GM21515 (cell line): ENCODE measurements around the gene GPRIN3.

Source experiments
- ATAC-seq: cut with Tn5 transposase; IDR thresholded peaks from one replicate; pipeline ENCODE4 v1.9.1; 2021; ENCODE audit not compliant: unreplicated experiment

The GPRIN3 gene

GRCh38 chr4:89307446-89308160 lies at the start of gene GPRIN3:
TSS of gene GPRIN3 (minus strand) at chr4:89307800. CDS start at chr4:89250110, 57,690 bp downstream.
- no peak for ATAC-seq

- no peak for ATAC-seq
Measured at GRCh38 chr4:89357340-89357739, 49.7 kb upstream of the GPRIN3 start.

- ATAC-seq = no peak
Measured at GRCh38 chr4:89356086-89356485, 48.5 kb upstream of the GPRIN3 start.

- ATAC-seq = no peak
Measured at GRCh38 chr4:89353514-89353913, 45.9 kb upstream of the GPRIN3 start.

- ATAC-seq = no peak
Measured at GRCh38 chr4:89352541-89352940, 44.9 kb upstream of the GPRIN3 start.

- no peak for ATAC-seq
Measured at GRCh38 chr4:89351201-89351600, 43.6 kb upstream of the GPRIN3 start.

- no peak for ATAC-seq
Measured at GRCh38 chr4:89347363-89348025, 39.9 kb upstream of the GPRIN3 start.

- ATAC-seq = no peak
Measured at GRCh38 chr4:89344571-89344970, 37.0 kb upstream of the GPRIN3 start.

- ATAC-seq = no peak
Measured at GRCh38 chr4:89338206-89338605, 30.6 kb upstream of the GPRIN3 start.

GRCh38 chr4:89337681-89338080 lies 30.1 kb upstream of the GPRIN3 start:
- no peak for ATAC-seq

GRCh38 chr4:89336818-89337420 lies 29.3 kb upstream of the GPRIN3 start:
- ATAC-seq = no peak

- ATAC-seq = no peak
Measured at GRCh38 chr4:89334830-89335229, 27.2 kb upstream of the GPRIN3 start.

- no peak for ATAC-seq
Measured at GRCh38 chr4:89334311-89334710, 26.7 kb upstream of the GPRIN3 start.

- no peak for ATAC-seq
Measured at GRCh38 chr4:89331686-89332544, 24.3 kb upstream of the GPRIN3 start.

GRCh38 chr4:89331197-89331596 lies 23.6 kb upstream of the GPRIN3 start:
- ATAC-seq = no peak

- no peak for ATAC-seq
Measured at GRCh38 chr4:89329280-89329679, 21.7 kb upstream of the GPRIN3 start.

GRCh38 chr4:89324671-89325070 lies 17.1 kb upstream of the GPRIN3 start:
- peak; percentile 96 for ATAC-seq

GRCh38 chr4:89322671-89323070 lies 15.1 kb upstream of the GPRIN3 start:
- no peak for ATAC-seq

GRCh38 chr4:89319756-89320155 lies 12.2 kb upstream of the GPRIN3 start:
- no peak for ATAC-seq

- ATAC-seq = no peak
Measured at GRCh38 chr4:89316931-89317366, 9.3 kb upstream of the GPRIN3 start.

- no peak for ATAC-seq
Measured at GRCh38 chr4:89316211-89316610, 8.6 kb upstream of the GPRIN3 start.
